Measurements from ENCODE around the gene RILPL1.

DNA sequence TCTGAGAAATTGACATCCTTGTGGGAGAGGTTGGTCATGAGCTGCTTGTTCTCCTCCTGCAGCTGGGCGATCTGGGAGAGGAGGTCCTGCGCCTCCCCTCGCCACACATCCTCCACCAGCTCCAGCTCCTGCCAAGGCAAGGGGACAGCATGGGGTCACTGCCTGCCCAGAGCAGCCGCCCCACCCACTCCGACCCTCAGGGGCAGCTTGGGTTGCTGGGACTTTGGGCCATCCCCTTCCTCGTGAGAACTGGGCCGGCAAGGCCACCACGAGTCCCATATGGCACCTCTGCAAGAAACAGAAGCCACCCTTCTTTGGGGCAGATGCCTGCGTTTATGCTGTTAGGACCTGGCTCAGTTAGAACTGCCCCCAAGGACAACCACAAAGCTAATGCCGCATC is 10.0 kb downstream of the RILPL1 start:
- TF ChIP-seq, protein P1, sequence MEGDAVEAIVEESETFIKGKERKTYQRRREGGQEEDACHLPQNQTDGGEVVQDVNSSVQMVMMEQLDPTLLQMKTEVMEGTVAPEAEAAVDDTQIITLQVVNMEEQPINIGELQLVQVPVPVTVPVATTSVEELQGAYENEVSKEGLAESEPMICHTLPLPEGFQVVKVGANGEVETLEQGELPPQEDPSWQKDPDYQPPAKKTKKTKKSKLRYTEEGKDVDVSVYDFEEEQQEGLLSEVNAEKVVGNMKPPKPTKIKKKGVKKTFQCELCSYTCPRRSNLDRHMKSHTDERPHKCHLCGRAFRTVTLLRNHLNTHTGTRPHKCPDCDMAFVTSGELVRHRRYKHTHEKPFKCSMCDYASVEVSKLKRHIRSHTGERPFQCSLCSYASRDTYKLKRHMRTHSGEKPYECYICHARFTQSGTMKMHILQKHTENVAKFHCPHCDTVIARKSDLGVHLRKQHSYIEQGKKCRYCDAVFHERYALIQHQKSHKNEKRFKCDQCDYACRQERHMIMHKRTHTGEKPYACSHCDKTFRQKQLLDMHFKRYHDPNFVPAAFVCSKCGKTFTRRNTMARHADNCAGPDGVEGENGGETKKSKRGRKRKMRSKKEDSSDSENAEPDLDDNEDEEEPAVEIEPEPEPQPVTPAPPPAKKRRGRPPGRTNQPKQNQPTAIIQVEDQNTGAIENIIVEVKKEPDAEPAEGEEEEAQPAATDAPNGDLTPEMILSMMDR (conservative IDR thresholded peaks at IDR 0.05; ENCODE audit: low read depth, low read length), result no peak
- no peak for TF ChIP-seq MAZ (IDR thresholded peaks at IDR 0.05; ENCODE audit: borderline replicate concordance, low read depth, low read length)
- TF ChIP-seq CEBPB (IDR thresholded peaks at IDR 0.05; ENCODE audit: low read depth, low read length), result no peak
